Ovary (tissue), 3 donors: ENCODE results near the gene RNF114.
"Not testable (repeated sequence)": the region's sequence is repeated elsewhere in the genome, so short reads cannot be mapped to it uniquely, and the experiment has no call there.

ENCODE experiments used
- CTCF ChIP-seq, 3 donors: fragments of 450-650 bp in 2 of 3; fragments of 200-600 bp in 1 of 3; IDR thresholded peaks; one replicate each; pipeline versions ENCODE4 v1.5.1 to v1.8.0; 2016 to 2022; ENCODE audit warnings: antibody characterized with exemption in 3 of 3, mild to moderate bottlenecking in 1 of 3
- POLR2A ChIP-seq: fragments of 450-650 bp; IDR thresholded peaks from one replicate; pipeline ENCODE4 v1.6.1; 2017; ENCODE audit warnings: antibody characterized with exemption, mild to moderate bottlenecking, moderate library complexity
- donor health status: DM: no; HTN: no; CAD: no.

- TF ChIP-seq CTCF (IDR thresholded peaks at IDR 0.05); POLR2A: not testable (repeated sequence)
Measured at GRCh38 chr20:49998478-49999188, 62.4 kb downstream of the RNF114 start.
